Esophagus squamous epithelium (tissue), 5 donors: Measurements from ENCODE around the gene SUPT20H. TPM values are rescaled to one million over a fixed set of nuclear protein-coding genes. Genes with fewer than 3 reads are reported as not detected.

Experiments
- DNase-seq: peaks from one replicate; lab custom pipeline; 2025; lab: John Stamatoyannopoulos, UW
- H3K27ac ChIP-seq, 4 donors: fragments of 200-600 bp; sonication (generic); one replicate each; pipeline ENCODE4 v1.5.1; 2016 to 2019; ENCODE audit warnings: mild to moderate bottlenecking in 1 of 4
- H3K27me3 ChIP-seq, 4 donors: fragments of 200-600 bp; sonication (generic); 1 replicate in 3 of 4; 2 replicates in 1 of 4; pipeline versions ENCODE4 v1.5.1 to v1.6.0; 2017 to 2021; ENCODE audit warnings: antibody characterized with exemption in 1 of 4
- H3K36me3 ChIP-seq, 3 donors: fragments of 200-600 bp; sonication (generic); one replicate each; pipeline ENCODE4 v1.5.1; 2016 to 2019
- H3K4me1 ChIP-seq, 3 donors: fragments of 200-600 bp; sonication (generic); one replicate each; pipeline ENCODE4 v1.5.1; 2017 to 2019
- H3K4me3 ChIP-seq, 4 donors: fragments of 200-600 bp; sonication (generic); 1 replicate in 3 of 4; 2 replicates in 1 of 4; pipeline ENCODE4 v1.5.1; 2016 to 2019; ENCODE audit warnings: mild to moderate bottlenecking in 2 of 4, moderate library complexity in 1 of 4
- H3K9me3 ChIP-seq, 3 donors: fragments of 200-600 bp; sonication (generic); one replicate each; pipeline ENCODE4 v1.5.1; 2016 to 2019
- CTCF ChIP-seq, 6 experiments: fragments of 450-650 bp in 4 of 6; fragments of 200-600 bp in 2 of 6; sonication (generic) in 2 of 6; IDR thresholded peaks; one replicate each; pipeline ENCODE4 v1.5.1; 2016 to 2019; ENCODE audit warnings: antibody characterized with exemption in 6 of 6, mild to moderate bottlenecking in 4 of 6, moderate library complexity in 4 of 6
- POLR2A ChIP-seq, 4 donors: fragments of 450-650 bp; IDR thresholded peaks; one replicate each; pipeline ENCODE4 v1.6.1; 2017; ENCODE audit warnings: antibody characterized with exemption in 4 of 4, mild to moderate bottlenecking in 4 of 4, moderate library complexity in 3 of 4
- WGBS, 2 donors: methylation state at CpG; one replicate each; pipeline ENCODE4 v1.1.5; 2018; 5-methylcytosine and 5-hydroxymethylcytosine counted together
- intact Hi-C: fragments of 100-400 bp; cut with DNase I; formaldehyde crosslinking; loops from one replicate; pipeline ENCODE4 v1.15.0; 2022
- total RNA-seq, 4 donors: library from RNA; depleted of rRNA; stranded (reverse); fragments of >200 nt; gene quantifications; one replicate each; pipeline ENCODE4 v1.1.0, GENCODE V29; 2016
- donor health status: DM: yes; HTN: yes; CAD: no.

The SUPT20H gene
- total RNA-seq, 4 donors from 2014 or later, result 18.1 to 40.2 (median 27.1) TPM

- Histone ChIP-seq H3K9me3 (no peaks in the 10 kb centered on the region), H3K4me3 (no peak overlapping the region), H3K27me3 (no peaks in the 10 kb centered on the region), H3K36me3 (peaks cover 5 to 100% (median 27%) of the 10 kb centered on the region in 3 donors), H3K4me1 (no peaks in the 10 kb centered on the region), H3K27ac (no peak overlapping the region)
- intact Hi-C loops, result no loop called here
- 52 to 74% methylated on average over 1 of the region's 1 CpG for WGBS, 2 donors
- no peak for TF ChIP-seq CTCF (IDR thresholded peaks at IDR 0.05)
- TF ChIP-seq POLR2A (IDR thresholded peaks at IDR 0.05), result no peak
- DNase-seq, result no peak
Observed at GRCh38 chr13:37023871-37024270, 35.6 kb downstream of the SUPT20H start.

GRCh38 chr13:37014609-37015008 lies 44.9 kb downstream of the SUPT20H start:
- no peaks in the 10 kb centered on the region for H3K27me3 ChIP-seq
- no peaks in the 10 kb centered on the region for H3K4me1 ChIP-seq
- H3K9me3 ChIP-seq, result no peaks in the 10 kb centered on the region
- H3K36me3 ChIP-seq, result peaks cover 0 to 99% (median 28%) of the 10 kb centered on the region in 3 donors
- DNase-seq, result no peak
- 67 to 75% methylated on average over 1 of the region's 1 CpG for WGBS, 2 donors
- no peak overlapping the region for H3K4me3 ChIP-seq
- TF ChIP-seq CTCF (IDR thresholded peaks at IDR 0.05) (no peak), POLR2A (IDR thresholded peaks at IDR 0.05) (no peak)
- no peak overlapping the region for H3K27ac ChIP-seq
- intact Hi-C loops, result no loop called here

- WGBS, 2 donors, result 67 to 86% methylated on average over 2 of the region's 2 CpGs
- Histone ChIP-seq H3K4me3 (no peak overlapping the region), H3K36me3 (peaks cover 10 to 99% (median 31%) of the 10 kb centered on the region in 3 donors), H3K4me1 (no peaks in the 10 kb centered on the region), H3K27me3 (no peaks in the 10 kb centered on the region), H3K27ac (no peak overlapping the region), H3K9me3 (no peaks in the 10 kb centered on the region)
- intact Hi-C loops, result no loop called here
- TF ChIP-seq POLR2A (IDR thresholded peaks at IDR 0.05) (no peak), CTCF (IDR thresholded peaks at IDR 0.05) (no peak)
- DNase-seq, result no peak
Observed at GRCh38 chr13:37011788-37012187, 47.7 kb downstream of the SUPT20H start.

- H3K4me3 ChIP-seq, result no peak overlapping the region
- peaks cover 10 to 99% (median 28%) of the 10 kb centered on the region in 3 donors for H3K36me3 ChIP-seq
- intact Hi-C loops, result no loop called here
- no peaks in the 10 kb centered on the region for H3K9me3 ChIP-seq
- DNase-seq, result no peak
- no peak for TF ChIP-seq POLR2A (IDR thresholded peaks at IDR 0.05)
- TF ChIP-seq CTCF (IDR thresholded peaks at IDR 0.05), result no peak
- WGBS, 2 donors, result 93 to 100% methylated on average over 1 of the region's 1 CpG
- H3K4me1 ChIP-seq, result no peaks in the 10 kb centered on the region
- no peaks in the 10 kb centered on the region for H3K27me3 ChIP-seq
- no peak overlapping the region for H3K27ac ChIP-seq
Observed at GRCh38 chr13:37011002-37011401, 48.5 kb downstream of the SUPT20H start.

GRCh38 chr13:37010424-37010823 lies 49.1 kb downstream of the SUPT20H start:
- Histone ChIP-seq H3K9me3 (no peaks in the 10 kb centered on the region), H3K36me3 (peaks cover 10 to 99% (median 24%) of the 10 kb centered on the region in 3 donors), H3K4me3 (no peak overlapping the region), H3K4me1 (no peaks in the 10 kb centered on the region), H3K27ac (no peak overlapping the region), H3K27me3 (no peaks in the 10 kb centered on the region)
- TF ChIP-seq POLR2A (IDR thresholded peaks at IDR 0.05) (no peak), CTCF (IDR thresholded peaks at IDR 0.05) (no peak)
- WGBS, 2 donors, result 82 to 85% methylated on average over 1 of the region's 1 CpG
- intact Hi-C loops, result no loop called here
- no peak for DNase-seq
